ENCODE results near the gene SLC16A7. TPM values are rescaled to one million over a fixed set of nuclear protein-coding genes. Genes with fewer than 3 reads are reported as not detected.
A peak's percentile ranks its signal among the peaks of the same experiment; 100 is the strongest.

The SLC16A7 gene
- total and polyA plus RNA-seq, 4 donors: 3.4 to 22.9 (median 11.4) TPM

- Histone ChIP-seq H3K36me3 (ENCODE audit: control insufficient read depth in 4 of 4, insufficient read depth in 4 of 4, low read length in 4 of 4) (no peaks in the 10 kb centered on the region), H3K9ac (ENCODE audit: insufficient read depth in 1 of 2, low read length in 2 of 2) (no peak overlapping the region), H3K4me1 (ENCODE audit: control insufficient read depth in 5 of 5, insufficient read depth in 5 of 5, low read length in 5 of 5) (peaks cover 0 to 16% (median 3%) of the 10 kb centered on the region in 5 donors), H3K4me3 (no peak overlapping the region), H3K27me3 (ENCODE audit: control insufficient read depth in 3 of 3, insufficient read depth in 3 of 3, low read length in 2 of 3) (no peaks in the 10 kb centered on the region), H3K27ac (ENCODE audit: low read depth in 1 of 2, low read length in 1 of 2) (no peak overlapping the region), H3K9me3 (ENCODE audit: control insufficient read depth in 4 of 4, insufficient read depth in 3 of 4, low read length in 3 of 4) (no peaks in the 10 kb centered on the region)
- 88 to 93% methylated on average over 1 of the region's 1 CpG for WGBS, 2 donors
- DNase-seq (no peak), ATAC-seq (ENCODE audit: insufficient read depth, low FRiP score) (no peak)
- TF ChIP-seq CTCF (IDR thresholded peaks at IDR 0.05; ENCODE audit: control extremely low read depth, extremely low read depth): no peak
Measured at GRCh38 chr12:59634254-59634653, 38.4 kb downstream of the SLC16A7 start.

DNA sequence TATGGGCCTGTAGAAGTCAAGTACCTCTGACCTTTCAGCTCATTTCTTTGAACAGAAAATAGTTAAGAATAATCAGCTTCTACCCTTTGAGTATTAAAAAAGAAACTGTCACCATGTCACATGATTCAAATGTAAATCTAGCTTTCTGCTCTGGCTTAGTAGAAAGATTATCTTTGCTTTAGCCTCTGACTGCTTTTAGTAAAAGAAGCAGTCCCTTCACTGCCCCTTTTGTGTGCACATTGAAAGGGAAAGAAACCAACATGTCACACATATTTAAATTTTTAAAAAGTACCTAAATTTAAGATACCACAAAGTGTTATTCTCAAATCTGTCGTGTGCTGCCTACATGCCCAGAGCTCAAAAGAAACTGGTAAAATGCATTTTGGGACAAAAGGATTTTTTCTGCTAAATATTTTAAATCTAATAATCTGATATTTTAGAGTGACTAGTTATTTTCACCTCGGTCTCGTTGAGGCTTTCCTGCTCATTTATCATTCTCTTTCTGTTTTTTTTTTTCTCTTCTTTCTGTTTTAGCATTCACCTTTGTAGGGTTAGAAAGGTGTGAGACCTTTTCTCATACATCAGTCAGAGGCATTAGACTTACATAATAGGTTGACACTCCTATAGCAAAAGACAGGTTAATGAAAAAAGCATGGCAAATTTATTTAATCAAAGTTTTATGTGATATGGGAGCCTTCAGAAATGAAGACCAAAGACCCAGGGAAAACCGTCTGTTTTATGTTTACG lies 41.3 kb downstream of the SLC16A7 start:
- 74 to 82% methylated on average over 5 of the region's 5 CpGs for WGBS, 2 donors
- H3K4me1 ChIP-seq (ENCODE audit: control insufficient read depth in 5 of 5, insufficient read depth in 5 of 5, low read length in 5 of 5): peaks cover 0 to 16% (median 3%) of the 10 kb centered on the region in 5 donors
- H3K4me3 ChIP-seq: no peak overlapping the region
- TF ChIP-seq CTCF (IDR thresholded peaks at IDR 0.05; ENCODE audit: control extremely low read depth, extremely low read depth): no peak
- no peaks in the 10 kb centered on the region for H3K9me3 ChIP-seq (ENCODE audit: control insufficient read depth in 4 of 4, insufficient read depth in 3 of 4, low read length in 3 of 4)
- ATAC-seq (ENCODE audit: insufficient read depth, low FRiP score) (no peak), DNase-seq (no peak)
- H3K36me3 ChIP-seq (ENCODE audit: control insufficient read depth in 4 of 4, insufficient read depth in 4 of 4, low read length in 4 of 4): no peaks in the 10 kb centered on the region
- H3K9ac ChIP-seq (ENCODE audit: insufficient read depth in 1 of 2, low read length in 2 of 2): no peak overlapping the region
- H3K27me3 ChIP-seq (ENCODE audit: control insufficient read depth in 3 of 3, insufficient read depth in 3 of 3, low read length in 2 of 3): no peaks in the 10 kb centered on the region
- no peak overlapping the region for H3K27ac ChIP-seq (ENCODE audit: low read depth in 1 of 2, low read length in 1 of 2)

- H3K9ac ChIP-seq (ENCODE audit: insufficient read depth in 1 of 2, low read length in 2 of 2): no peak overlapping the region
- H3K9me3 ChIP-seq (ENCODE audit: control insufficient read depth in 4 of 4, insufficient read depth in 3 of 4, low read length in 3 of 4): no peaks in the 10 kb centered on the region
- no peak for TF ChIP-seq CTCF (IDR thresholded peaks at IDR 0.05; ENCODE audit: control extremely low read depth, extremely low read depth)
- H3K27ac ChIP-seq (ENCODE audit: low read depth in 1 of 2, low read length in 1 of 2): no peak overlapping the region
- ATAC-seq (ENCODE audit: insufficient read depth, low FRiP score) (no peak), DNase-seq (peak; percentile 71 to 96 (median 95))
- no peak overlapping the region for H3K4me3 ChIP-seq
- peaks cover 0 to 11% (median 3%) of the 10 kb centered on the region in 5 donors for H3K4me1 ChIP-seq (ENCODE audit: control insufficient read depth in 5 of 5, insufficient read depth in 5 of 5, low read length in 5 of 5)
- no peaks in the 10 kb centered on the region for H3K27me3 ChIP-seq (ENCODE audit: control insufficient read depth in 3 of 3, insufficient read depth in 3 of 3, low read length in 2 of 3)
- no peaks in the 10 kb centered on the region for H3K36me3 ChIP-seq (ENCODE audit: control insufficient read depth in 4 of 4, insufficient read depth in 4 of 4, low read length in 4 of 4)
Measured at GRCh38 chr12:59637692-59638070, 41.9 kb downstream of the SLC16A7 start.

GRCh38 chr12:59643550-59643949 lies 47.7 kb downstream of the SLC16A7 start:
- H3K4me3 ChIP-seq: no peak overlapping the region
- H3K9ac ChIP-seq (ENCODE audit: insufficient read depth in 1 of 2, low read length in 2 of 2): no peak overlapping the region
- H3K27me3 ChIP-seq (ENCODE audit: control insufficient read depth in 3 of 3, insufficient read depth in 3 of 3, low read length in 2 of 3): no peaks in the 10 kb centered on the region
- no peak for TF ChIP-seq CTCF (IDR thresholded peaks at IDR 0.05; ENCODE audit: control extremely low read depth, extremely low read depth)
- peaks cover 0 to 2% (median 0%) of the 10 kb centered on the region in 5 donors for H3K4me1 ChIP-seq (ENCODE audit: control insufficient read depth in 5 of 5, insufficient read depth in 5 of 5, low read length in 5 of 5)
- DNase-seq (no peak), ATAC-seq (ENCODE audit: insufficient read depth, low FRiP score) (no peak)
- no peaks in the 10 kb centered on the region for H3K36me3 ChIP-seq (ENCODE audit: control insufficient read depth in 4 of 4, insufficient read depth in 4 of 4, low read length in 4 of 4)
- H3K27ac ChIP-seq (ENCODE audit: low read depth in 1 of 2, low read length in 1 of 2): no peak overlapping the region
- WGBS, 2 donors: 67 to 78% methylated on average over 3 of the region's 3 CpGs
- peaks cover 0 to 2% (median 0%) of the 10 kb centered on the region in 4 donors for H3K9me3 ChIP-seq (ENCODE audit: control insufficient read depth in 4 of 4, insufficient read depth in 3 of 4, low read length in 3 of 4)
